GM11168 (cell line): ENCODE results near the gene FANCC.

ENCODE experiments used
- in situ Hi-C: fragments of 300-500 bp; cut with MboI; formaldehyde crosslinking; loops from one replicate; pipeline ENCODE4 v1.12.0; 2022; ENCODE audit warnings: low sequenced_read_pairs; ENCODE audit not compliant: unreplicated experiment

Gene FANCC

GRCh38 chr9:95157481-95158151 lies 159.9 kb downstream of the FANCC start:
- in situ Hi-C loops, result no loop called here

GRCh38 chr9:95156074-95156473 lies 161.4 kb downstream of the FANCC start:
- in situ Hi-C loops, result no loop called here

GRCh38 chr9:95155220-95155619 lies 162.3 kb downstream of the FANCC start:
- in situ Hi-C loops, result no loop called here

- in situ Hi-C loops, result no loop called here
Measured at GRCh38 chr9:95150903-95151302, 166.6 kb downstream of the FANCC start.

GRCh38 chr9:95148208-95148520 lies 169.3 kb downstream of the FANCC start:
- in situ Hi-C loops, result no loop called here

GRCh38 chr9:95147452-95148207 lies 169.9 kb downstream of the FANCC start:
- in situ Hi-C loops, result no loop called here

- in situ Hi-C loops, result no loop called here
Measured at GRCh38 chr9:95143591-95144561, 173.6 kb downstream of the FANCC start.

GRCh38 chr9:95142728-95143127 lies 174.8 kb downstream of the FANCC start:
- in situ Hi-C loops, result no loop called here

- in situ Hi-C loops, result no loop called here
Measured at GRCh38 chr9:95142315-95142714, 175.2 kb downstream of the FANCC start.

- in situ Hi-C loops, result no loop called here
Measured at GRCh38 chr9:95140821-95141220, 176.7 kb downstream of the FANCC start.

- in situ Hi-C loops, result no loop called here
Measured at GRCh38 chr9:95139126-95139525, 178.4 kb downstream of the FANCC start.

- in situ Hi-C loops, result no loop called here
Measured at GRCh38 chr9:95138474-95138873, 179.0 kb downstream of the FANCC start.

- in situ Hi-C loops, result no loop called here
Measured at GRCh38 chr9:95137587-95138145, 179.8 kb downstream of the FANCC start.

- in situ Hi-C loops, result no loop called here
Measured at GRCh38 chr9:95135756-95136155, 181.8 kb downstream of the FANCC start.

GRCh38 chr9:95134457-95134881 lies 183.0 kb downstream of the FANCC start:
- in situ Hi-C loops, result no loop called here

- in situ Hi-C loops, result no loop called here
Measured at GRCh38 chr9:95133325-95133705, 184.2 kb downstream of the FANCC start.

GRCh38 chr9:95132366-95133324 lies 184.9 kb downstream of the FANCC start:
- in situ Hi-C loops, result no loop called here

- in situ Hi-C loops, result no loop called here
Measured at GRCh38 chr9:95131023-95131943, 186.2 kb downstream of the FANCC start.
